ENCODE data around the gene CYP19A1. TPM values are rescaled to one million over a fixed set of nuclear protein-coding genes. Genes with fewer than 3 reads are reported as not detected.

Gene CYP19A1
- total RNA-seq, 1 donor from 2014 or later: 0.07 TPM

Other genes with a start within 250 kb of the CYP19A1 start
- gene TNFAIP8L3, start 243.7 kb downstream of the CYP19A1 start, total RNA-seq: not detected in 2 replicates
- not detected in 2 replicates for gene GLDN, start 3.1 kb upstream of the CYP19A1 start, total RNA-seq

Data from activated B cell treated with CpG ODN at 0.5 μM for 24 hours (primary cell).